A673 (cell line): ENCODE measurements around the gene TSPEAR. TPM values are rescaled to one million over a fixed set of nuclear protein-coding genes. Genes with fewer than 3 reads are reported as not detected.

ENCODE experiments used
- BruUV-seq: library from RNA; stranded (reverse); fragments of 400-500 nt; replicated peaks from 2 replicates; lab custom pipeline; 2021; lab: Mats Ljungman, UMichigan
- CTCF ChIA-PET: fragments of 300-600 bp; sonication (Branson Sonifier 250); formaldehyde crosslinking; loops from one replicate; lab custom pipeline; 2022; ENCODE audit warnings: antibody characterized with exemption; lab: Charles Lee
- POLR2A ChIA-PET: fragments of 300-600 bp; sonication (Branson Sonifier 250); formaldehyde crosslinking; loops from one replicate; lab custom pipeline; 2022; ENCODE audit warnings: antibody characterized with exemption; ENCODE audit not compliant: low non-redundant PET; lab: Charles Lee
- DNase-seq: peaks from one replicate; pipeline ENCODE4 v3.0.0-alpha.2; 2015; ENCODE audit warnings: low spot score
- H3K27ac ChIP-seq: fragments of 200-600 bp; sonication (generic); 2 replicates; pipeline ENCODE4 v1.5.1; 2016; ENCODE audit warnings: mixed run types, low read depth, mild to moderate bottlenecking, mixed read lengths, antibody characterized with exemption, low read length; ENCODE audit not compliant: poor library complexity, severe bottlenecking
- H3K27me3 ChIP-seq: fragments of 200-600 bp; sonication (generic); replicated peaks from 2 replicates; pipeline ENCODE4 v1.6.1; 2017; ENCODE audit warnings: mixed run types, low read depth, mild to moderate bottlenecking, mixed read lengths, antibody characterized with exemption, low read length; ENCODE audit not compliant: insufficient read depth, poor library complexity
- H3K36me3 ChIP-seq: fragments of 200-600 bp; sonication (generic); 2 replicates; pipeline ENCODE4 v1.6.1; 2016; ENCODE audit warnings: mixed run types, mild to moderate bottlenecking, mixed read lengths, antibody characterized with exemption, low read length; ENCODE audit not compliant: insufficient read depth, poor library complexity, severe bottlenecking
- H3K4me1 ChIP-seq: fragments of 200-600 bp; sonication (generic); 2 replicates; pipeline ENCODE4 v1.6.1; 2017; ENCODE audit warnings: mixed run types, mild to moderate bottlenecking, mixed read lengths, antibody characterized with exemption, low read length; ENCODE audit not compliant: insufficient read depth, poor library complexity, severe bottlenecking
- H3K4me3 ChIP-seq: fragments of 200-600 bp; sonication (generic); 2 replicates; pipeline ENCODE4 v1.5.1; 2016; ENCODE audit warnings: low read depth, mixed run types, mild to moderate bottlenecking, mixed read lengths, low read length; ENCODE audit not compliant: poor library complexity, severe bottlenecking
- H3K9me3 ChIP-seq: fragments of 200-600 bp; sonication (generic); 2 replicates; pipeline ENCODE4 v1.6.1; 2016; ENCODE audit warnings: mixed run types, low read depth, mild to moderate bottlenecking, mixed read lengths, antibody characterized with exemption, low read length; ENCODE audit not compliant: poor library complexity, severe bottlenecking
- CTCF ChIP-seq: fragments of 300-800, 200-600 bp; sonication (generic); conservative IDR thresholded peaks from 2 replicates; pipeline ENCODE4 v1.5.1; 2017; ENCODE audit warnings: low read depth, mild to moderate bottlenecking, antibody characterized with exemption, low read length, moderate library complexity, mixed read lengths
- EZH2 ChIP-seq: fragments of 200-600 bp; sonication (generic); IDR thresholded peaks from 2 replicates; pipeline ENCODE4 v1.6.1; 2017; ENCODE audit warnings: borderline replicate concordance, low read depth, mild to moderate bottlenecking, mixed read lengths, antibody characterized with exemption, low read length; ENCODE audit not compliant: poor library complexity, severe bottlenecking
- intact Hi-C: fragments of 100-400 bp; cut with micrococcal nuclease; formaldehyde crosslinking; loops from one replicate; pipeline ENCODE4 v1.10.0; 2022; ENCODE audit not compliant: unreplicated experiment
- total RNA-seq: library from RNA; stranded (reverse); gene quantifications from 2 replicates; pipeline ENCODE4 v1.2.3, GENCODE V29; 2021

TSPEAR gene
- total RNA-seq, 1 experiment from 2014 or later, result 8.3 TPM

DNA sequence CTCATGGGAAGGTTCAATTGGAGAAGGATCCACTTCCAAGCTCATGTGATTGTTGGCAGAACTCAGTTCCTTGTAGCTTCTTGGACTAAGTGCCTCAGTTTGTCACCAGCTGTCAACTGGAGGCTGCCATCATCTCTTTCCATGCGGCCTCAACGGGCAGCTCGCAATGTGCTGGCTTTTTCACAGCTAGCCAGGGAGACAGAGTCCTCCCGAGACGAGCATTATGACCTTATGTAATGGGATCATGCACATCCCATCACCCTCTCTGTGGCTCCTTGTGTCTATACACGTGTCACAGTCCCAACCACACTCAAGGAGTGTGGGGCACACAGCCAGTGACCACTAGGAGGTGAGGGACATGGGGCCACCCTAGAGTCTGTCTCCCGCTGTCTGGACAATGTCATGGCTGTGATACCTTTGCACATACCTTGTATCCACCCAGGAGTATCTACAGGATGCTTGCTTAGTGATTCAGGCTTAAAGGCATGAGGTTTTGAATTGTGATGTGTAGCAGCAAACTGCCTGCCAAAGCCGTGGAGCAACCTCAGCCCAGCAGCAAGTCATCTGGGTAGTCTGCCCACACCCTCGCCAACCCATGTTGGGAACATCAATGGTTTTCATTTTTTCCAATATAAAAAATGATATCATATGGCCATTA is 115.2 kb downstream of the TSPEAR start:
- Histone ChIP-seq H3K9me3 (peaks cover 3% of the 10 kb centered on the region), H3K4me3 (no peak overlapping the region), H3K36me3 (no peaks in the 10 kb centered on the region), H3K27me3 (no peaks in the 10 kb centered on the region), H3K4me1 (no peaks in the 10 kb centered on the region), H3K27ac (no peak overlapping the region)
- no peak for TF ChIP-seq CTCF
- TF ChIP-seq EZH2, result no peak
- ChIA-PET POLR2A (interaction anchor here (0.6 kb wide), 1 partner anchor 127 kb away, joined by 3 read pairs; no protein-coding TSS in a partner anchor), CTCF (no interaction called here)
- DNase-seq, result no peak
- no TSS peak for BruUV-seq
- intact Hi-C loops, result no loop called here

- no peaks in the 10 kb centered on the region for H3K36me3 ChIP-seq
- no TSS peak for BruUV-seq
- no peaks in the 10 kb centered on the region for H3K4me1 ChIP-seq
- H3K27ac ChIP-seq, result no peak overlapping the region
- H3K27me3 ChIP-seq, result no peaks in the 10 kb centered on the region
- TF ChIP-seq EZH2 (no peak), CTCF (no peak)
- no peak overlapping the region for H3K4me3 ChIP-seq
- ChIA-PET CTCF (no interaction called here), POLR2A (interaction anchor here (0.6 kb wide), 1 partner anchor 128 kb away, joined by 3 read pairs; no protein-coding TSS in a partner anchor)
- H3K9me3 ChIP-seq, result peaks cover 3% of the 10 kb centered on the region
- intact Hi-C loops, result no loop called here
- no peak for DNase-seq
Observed at GRCh38 chr21:44595524-44595923, 115.8 kb downstream of the TSPEAR start.

GRCh38 chr21:44594406-44594916 is 116.9 kb downstream of the TSPEAR start:
- Histone ChIP-seq H3K27me3 (no peaks in the 10 kb centered on the region), H3K9me3 (peaks cover 3% of the 10 kb centered on the region), H3K27ac (no peak overlapping the region), H3K36me3 (no peaks in the 10 kb centered on the region), H3K4me1 (no peaks in the 10 kb centered on the region), H3K4me3 (no peak overlapping the region)
- ChIA-PET POLR2A (no interaction called here), CTCF (no interaction called here)
- intact Hi-C loops, result no loop called here
- TF ChIP-seq EZH2 (no peak), CTCF (no peak)
- no TSS peak for BruUV-seq
- DNase-seq, result no peak
